Liver (tissue), 3 donors: ENCODE results near the gene RASSF1.

Experiments
- GABPA ChIP-seq, 2 donors: IDR thresholded peaks in 1 of 2; conservative IDR thresholded peaks in 1 of 2; 2 replicates each; pipeline ENCODE4 v1.6.1; 2016; ENCODE audit warnings: antibody characterized with exemption in 2 of 2, mild to moderate bottlenecking in 1 of 2, moderate library complexity in 1 of 2
- RXRA ChIP-seq, 2 donors: IDR thresholded peaks; 2 replicates each; pipeline ENCODE4 v1.6.1; 2017 to 2018; ENCODE audit warnings: antibody characterized with exemption in 2 of 2, mild to moderate bottlenecking in 1 of 2
- SP1 ChIP-seq: IDR thresholded peaks from 2 replicates; pipeline ENCODE4 v1.6.1; 2018; ENCODE audit warnings: antibody characterized with exemption, mild to moderate bottlenecking
- YY1 ChIP-seq: IDR thresholded peaks from 2 replicates; pipeline ENCODE4 v1.6.1; 2016; ENCODE audit warnings: antibody characterized with exemption, mild to moderate bottlenecking
- TF ChIP-seq, protein P1 (sequence below): fragments of 150-350 bp; IDR thresholded peaks from 2 replicates; pipeline ENCODE4 v1.5.1; 2017; ENCODE audit warnings: improper control_type of control experiment, low read depth, low read length; ENCODE audit not compliant: missing input control
- TF ChIP-seq, protein P2 (sequence below): IDR thresholded peaks from 2 replicates; pipeline ENCODE4 v1.6.1; 2016; ENCODE audit warnings: antibody characterized with exemption
- donor health status: healthy.
- donor health status: healthy.

DNA sequence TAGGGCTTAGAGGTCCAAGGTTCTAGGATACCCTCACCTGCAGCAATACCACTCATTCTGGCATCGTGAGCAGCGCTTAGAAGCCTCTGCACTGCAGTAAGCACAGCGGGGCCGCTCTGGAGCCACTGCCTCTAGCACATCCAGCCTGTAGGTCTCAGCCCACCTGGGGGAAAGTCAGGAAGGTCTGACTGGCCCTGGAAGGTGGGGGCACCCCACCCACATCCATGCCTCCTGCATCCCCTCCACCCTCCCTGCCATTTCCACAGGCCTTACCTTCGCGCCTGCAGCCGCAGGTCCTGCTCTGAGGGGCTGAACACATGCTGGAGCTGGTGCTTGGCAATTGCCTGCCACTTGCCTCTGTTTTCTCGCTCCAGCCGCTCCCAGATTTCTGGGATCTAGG, 901 bp upstream of the RASSF1 start:
- TF ChIP-seq, protein P1, sequence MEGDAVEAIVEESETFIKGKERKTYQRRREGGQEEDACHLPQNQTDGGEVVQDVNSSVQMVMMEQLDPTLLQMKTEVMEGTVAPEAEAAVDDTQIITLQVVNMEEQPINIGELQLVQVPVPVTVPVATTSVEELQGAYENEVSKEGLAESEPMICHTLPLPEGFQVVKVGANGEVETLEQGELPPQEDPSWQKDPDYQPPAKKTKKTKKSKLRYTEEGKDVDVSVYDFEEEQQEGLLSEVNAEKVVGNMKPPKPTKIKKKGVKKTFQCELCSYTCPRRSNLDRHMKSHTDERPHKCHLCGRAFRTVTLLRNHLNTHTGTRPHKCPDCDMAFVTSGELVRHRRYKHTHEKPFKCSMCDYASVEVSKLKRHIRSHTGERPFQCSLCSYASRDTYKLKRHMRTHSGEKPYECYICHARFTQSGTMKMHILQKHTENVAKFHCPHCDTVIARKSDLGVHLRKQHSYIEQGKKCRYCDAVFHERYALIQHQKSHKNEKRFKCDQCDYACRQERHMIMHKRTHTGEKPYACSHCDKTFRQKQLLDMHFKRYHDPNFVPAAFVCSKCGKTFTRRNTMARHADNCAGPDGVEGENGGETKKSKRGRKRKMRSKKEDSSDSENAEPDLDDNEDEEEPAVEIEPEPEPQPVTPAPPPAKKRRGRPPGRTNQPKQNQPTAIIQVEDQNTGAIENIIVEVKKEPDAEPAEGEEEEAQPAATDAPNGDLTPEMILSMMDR = no peak
- TF ChIP-seq, protein P2, sequence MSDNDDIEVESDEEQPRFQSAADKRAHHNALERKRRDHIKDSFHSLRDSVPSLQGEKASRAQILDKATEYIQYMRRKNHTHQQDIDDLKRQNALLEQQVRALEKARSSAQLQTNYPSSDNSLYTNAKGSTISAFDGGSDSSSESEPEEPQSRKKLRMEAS = no peak
- TF ChIP-seq GABPA (IDR thresholded peaks at IDR 0.05 in 1 of 2, conservative IDR thresholded peaks at IDR 0.05 in 1 of 2) (no peak), RXRA (IDR thresholded peaks at IDR 0.05) (no peak), YY1 (no peak), SP1 (no peak)
